ENCODE data around the gene DNAH11. TPM values are rescaled to one million over a fixed set of nuclear protein-coding genes. Genes with fewer than 3 reads are reported as not detected.

Gene DNAH11
- total RNA-seq, 2 donors from 2014 or later, result 1.6 to 13.3 TPM

DNA sequence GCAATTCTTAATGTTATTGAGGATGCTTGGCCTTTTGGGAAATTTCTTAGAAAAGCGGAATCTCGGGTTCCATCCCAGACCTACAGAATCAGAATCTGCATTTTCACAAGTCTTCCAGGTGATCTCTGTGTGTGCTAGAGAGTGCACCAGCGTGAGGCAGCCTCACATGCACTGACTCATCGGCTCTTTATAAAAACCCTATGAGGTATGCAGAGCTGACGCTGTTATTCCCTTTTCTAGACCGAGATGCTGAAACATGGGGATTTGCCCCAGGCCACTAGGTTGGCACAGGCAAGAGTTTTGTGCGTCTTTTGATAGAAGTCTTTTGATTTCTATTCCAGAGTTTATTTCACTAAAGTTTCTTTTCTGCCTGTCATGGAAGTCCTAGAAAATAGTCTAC, 341.7 kb downstream of the DNAH11 start:
- Histone ChIP-seq H3K4me3 (no peak overlapping the region), H3K27me3 (replicated peaks; ENCODE audit: insufficient read depth) (no peaks in the 10 kb centered on the region), H3K27ac (no peak overlapping the region), H3K4me1 (replicated peaks) (no peaks in the 10 kb centered on the region), H3K9me3 (no peaks in the 10 kb centered on the region), H3K36me3 (no peaks in the 10 kb centered on the region)
- intact Hi-C loops (cut with DNase I), result no loop called here
- TF ChIP-seq POLR2AphosphoS5 (IDR thresholded peaks at IDR 0.05) (no peak), POLR2A (IDR thresholded peaks at IDR 0.05) (no peak)
- TF ChIP-seq, protein P1, sequence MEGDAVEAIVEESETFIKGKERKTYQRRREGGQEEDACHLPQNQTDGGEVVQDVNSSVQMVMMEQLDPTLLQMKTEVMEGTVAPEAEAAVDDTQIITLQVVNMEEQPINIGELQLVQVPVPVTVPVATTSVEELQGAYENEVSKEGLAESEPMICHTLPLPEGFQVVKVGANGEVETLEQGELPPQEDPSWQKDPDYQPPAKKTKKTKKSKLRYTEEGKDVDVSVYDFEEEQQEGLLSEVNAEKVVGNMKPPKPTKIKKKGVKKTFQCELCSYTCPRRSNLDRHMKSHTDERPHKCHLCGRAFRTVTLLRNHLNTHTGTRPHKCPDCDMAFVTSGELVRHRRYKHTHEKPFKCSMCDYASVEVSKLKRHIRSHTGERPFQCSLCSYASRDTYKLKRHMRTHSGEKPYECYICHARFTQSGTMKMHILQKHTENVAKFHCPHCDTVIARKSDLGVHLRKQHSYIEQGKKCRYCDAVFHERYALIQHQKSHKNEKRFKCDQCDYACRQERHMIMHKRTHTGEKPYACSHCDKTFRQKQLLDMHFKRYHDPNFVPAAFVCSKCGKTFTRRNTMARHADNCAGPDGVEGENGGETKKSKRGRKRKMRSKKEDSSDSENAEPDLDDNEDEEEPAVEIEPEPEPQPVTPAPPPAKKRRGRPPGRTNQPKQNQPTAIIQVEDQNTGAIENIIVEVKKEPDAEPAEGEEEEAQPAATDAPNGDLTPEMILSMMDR (IDR thresholded peaks at IDR 0.05), result no peak
- 94% methylated on average over 7 of the region's 7 CpGs for WGBS
- no peak for DNase-seq (ENCODE audit: low spot score)

DNA sequence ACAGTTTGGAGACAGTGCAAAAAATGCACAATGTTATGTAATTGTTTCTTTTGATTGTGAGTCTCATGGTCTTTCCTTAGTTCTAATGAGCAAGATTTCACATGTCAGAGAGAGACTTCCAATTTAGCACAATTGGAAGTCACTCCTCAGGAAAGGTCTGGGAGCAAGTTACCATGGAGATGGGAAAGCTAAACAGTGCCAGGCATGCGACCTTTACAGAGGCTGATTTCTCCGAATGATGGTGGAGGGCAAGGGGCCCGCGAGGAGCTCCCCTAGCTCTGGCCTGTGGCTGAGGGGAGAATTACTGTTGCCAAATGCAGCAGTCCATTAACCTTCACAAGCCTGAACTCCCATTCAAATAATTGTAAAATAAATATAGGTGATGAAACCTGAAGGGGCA, 343.6 kb downstream of the DNAH11 start:
- intact Hi-C loops (cut with DNase I), result no loop called here
- Histone ChIP-seq H3K4me3 (no peak overlapping the region), H3K27me3 (replicated peaks; ENCODE audit: insufficient read depth) (no peaks in the 10 kb centered on the region), H3K9me3 (no peaks in the 10 kb centered on the region), H3K36me3 (no peaks in the 10 kb centered on the region), H3K27ac (no peak overlapping the region), H3K4me1 (replicated peaks) (no peaks in the 10 kb centered on the region)
- WGBS, result 26% methylated on average over 4 of the region's 4 CpGs
- DNase-seq (ENCODE audit: low spot score), result no peak
- TF ChIP-seq POLR2AphosphoS5 (IDR thresholded peaks at IDR 0.05) (no peak), POLR2A (IDR thresholded peaks at IDR 0.05) (no peak)
- TF ChIP-seq, protein P1 (IDR thresholded peaks at IDR 0.05), result no peak

DNA sequence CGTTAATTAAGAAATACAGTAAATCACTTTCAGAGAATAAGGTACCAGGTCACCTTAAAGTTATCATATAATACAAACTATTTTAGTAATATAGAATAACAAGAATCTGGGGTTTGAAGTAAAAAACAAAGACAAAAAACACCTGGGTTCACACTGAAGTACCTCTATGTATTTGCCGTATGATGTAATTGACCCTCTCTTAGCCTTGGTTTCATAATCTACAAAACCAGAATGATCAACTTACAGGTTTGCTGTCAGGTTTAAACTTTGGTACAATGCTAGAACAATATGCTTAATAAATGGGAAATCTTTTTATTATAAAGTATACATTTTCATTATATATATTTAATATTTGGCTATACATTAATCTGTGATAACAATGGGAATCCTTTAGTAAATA, 344.5 kb downstream of the DNAH11 start:
- H3K4me3 ChIP-seq, result no peak overlapping the region
- DNase-seq (ENCODE audit: low spot score), result no peak
- no peaks in the 10 kb centered on the region for H3K36me3 ChIP-seq
- H3K4me1 ChIP-seq (replicated peaks), result no peaks in the 10 kb centered on the region
- H3K27me3 ChIP-seq (replicated peaks; ENCODE audit: insufficient read depth), result no peaks in the 10 kb centered on the region
- no peak overlapping the region for H3K27ac ChIP-seq
- intact Hi-C loops (cut with DNase I), result no loop called here
- TF ChIP-seq, protein P1 (IDR thresholded peaks at IDR 0.05), result no peak
- TF ChIP-seq POLR2AphosphoS5 (IDR thresholded peaks at IDR 0.05) (no peak), POLR2A (IDR thresholded peaks at IDR 0.05) (no peak)
- WGBS, result 67% methylated on average over 2 of the region's 2 CpGs
- H3K9me3 ChIP-seq, result no peaks in the 10 kb centered on the region

DNA sequence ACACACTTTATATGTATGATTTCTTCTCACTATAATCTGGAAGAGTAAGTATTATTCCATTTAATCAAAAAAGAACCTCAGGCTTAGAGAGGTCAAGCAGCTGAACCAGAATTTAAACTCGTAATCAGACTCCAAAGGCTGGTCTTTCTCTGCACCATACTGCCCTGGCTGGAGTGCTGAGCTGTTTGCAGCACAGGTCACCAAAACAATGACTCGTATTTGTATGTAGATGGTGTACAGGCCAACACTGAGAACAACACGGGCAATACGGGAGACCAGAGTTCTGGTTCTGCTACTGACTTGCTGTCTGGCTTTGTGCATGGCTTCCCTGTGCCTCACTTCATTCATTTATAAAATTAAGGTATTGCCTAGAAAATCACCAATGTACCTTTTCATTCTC, 344.9 kb downstream of the DNAH11 start:
- Histone ChIP-seq H3K27me3 (replicated peaks; ENCODE audit: insufficient read depth) (no peaks in the 10 kb centered on the region), H3K27ac (no peak overlapping the region), H3K4me1 (replicated peaks) (no peaks in the 10 kb centered on the region), H3K36me3 (no peaks in the 10 kb centered on the region), H3K4me3 (no peak overlapping the region), H3K9me3 (no peaks in the 10 kb centered on the region)
- TF ChIP-seq, protein P1 (IDR thresholded peaks at IDR 0.05), result no peak
- TF ChIP-seq POLR2A (IDR thresholded peaks at IDR 0.05), result no peak
- TF ChIP-seq POLR2AphosphoS5 (IDR thresholded peaks at IDR 0.05), result no peak
- no peak for DNase-seq (ENCODE audit: low spot score)
- 91% methylated on average over 4 of the region's 4 CpGs for WGBS
- intact Hi-C loops (cut with DNase I), result no loop called here

DNA sequence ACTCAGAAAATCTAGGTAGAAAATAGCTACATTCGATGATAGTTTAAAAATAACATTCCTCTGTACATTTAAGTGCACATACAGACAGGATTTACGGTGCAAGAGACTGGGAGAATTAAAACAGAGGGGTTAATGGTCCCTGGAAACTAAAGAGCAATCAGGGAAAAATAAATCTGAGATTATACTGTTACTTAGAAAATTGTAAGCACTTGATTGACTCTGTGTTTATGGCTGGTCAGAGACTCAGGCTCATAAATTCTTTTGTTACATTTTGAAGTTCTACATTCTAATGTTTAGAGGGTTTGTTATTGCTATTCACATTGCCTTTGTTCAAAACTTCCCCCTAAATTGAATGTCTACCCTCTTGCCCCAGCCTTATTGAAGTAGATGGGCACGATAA, 348.5 kb downstream of the DNAH11 start:
- no peaks in the 10 kb centered on the region for H3K36me3 ChIP-seq
- DNase-seq (ENCODE audit: low spot score), result no peak
- 29% methylated on average over 3 of the region's 3 CpGs for WGBS
- no peak overlapping the region for H3K4me3 ChIP-seq
- no peaks in the 10 kb centered on the region for H3K9me3 ChIP-seq
- H3K27ac ChIP-seq, result no peak overlapping the region
- TF ChIP-seq POLR2AphosphoS5 (IDR thresholded peaks at IDR 0.05) (no peak), POLR2A (IDR thresholded peaks at IDR 0.05) (no peak)
- TF ChIP-seq, protein P1 (IDR thresholded peaks at IDR 0.05), result no peak
- H3K4me1 ChIP-seq (replicated peaks), result no peaks in the 10 kb centered on the region
- intact Hi-C loops (cut with DNase I), result no loop called here
- no peaks in the 10 kb centered on the region for H3K27me3 ChIP-seq (replicated peaks; ENCODE audit: insufficient read depth)

Data from prostate gland (tissue), 2 donors.